Gastrocnemius medialis (tissue), 4 donors: ENCODE results near the gene TSC22D3. TPM values are rescaled to one million over a fixed set of nuclear protein-coding genes. Genes with fewer than 3 reads are reported as not detected.

ENCODE experiments used
- ATAC-seq, 2 donors: fragments of 150-250 bp; one replicate each; pipeline ENCODE4 v1.9.1; 2016
- DNase-seq, 2 donors: peaks; one replicate each; pipeline ENCODE4 v3.0.0-alpha.2; 2019
- H3K27ac ChIP-seq, 4 donors: fragments of 200-600 bp; sonication (generic); 1 replicate in 1 of 4; 2 replicates in 3 of 4; pipeline ENCODE4 v1.5.1; 2016 to 2018; ENCODE audit warnings: mild to moderate bottlenecking in 2 of 4, moderate library complexity in 1 of 4
- H3K27me3 ChIP-seq, 3 donors: fragments of 200-600 bp; sonication (generic) in 2 of 3; 1 replicate in 1 of 3; 2 replicates in 2 of 3; pipeline versions ENCODE4 v1.5.1 to v1.6.0; 2016 to 2019; ENCODE audit warnings: mild to moderate bottlenecking in 1 of 3, moderate library complexity in 1 of 3
- H3K36me3 ChIP-seq, 2 donors: fragments of 200-600 bp; sonication (generic) in 1 of 2; one replicate each; pipeline ENCODE4 v1.5.1; 2017 to 2018
- H3K4me1 ChIP-seq, 2 donors: fragments of 200-600 bp; sonication (generic) in 1 of 2; one replicate each; pipeline ENCODE4 v1.5.1; 2016 to 2017; ENCODE audit warnings: mild to moderate bottlenecking in 2 of 2
- H3K4me3 ChIP-seq, 4 donors: fragments of 200-600 bp; sonication (generic) in 3 of 4; 1 replicate in 1 of 4; 2 replicates in 3 of 4; pipeline ENCODE4 v1.5.1; 2016 to 2019; ENCODE audit warnings: mild to moderate bottlenecking in 2 of 4
- H3K9me3 ChIP-seq, 3 donors: fragments of 200-600 bp; sonication (generic) in 2 of 3; 1 replicate in 1 of 3; 2 replicates in 2 of 3; pipeline ENCODE4 v1.5.1; 2016 to 2019
- POLR2A ChIP-seq, 2 donors: fragments of 450-650 bp; IDR thresholded peaks; one replicate each; pipeline ENCODE4 v1.6.1; 2017; ENCODE audit warnings: antibody characterized with exemption in 2 of 2, mild to moderate bottlenecking in 2 of 2, moderate library complexity in 2 of 2
- in situ Hi-C, 4 donors: fragments of 200-750 bp; cut with MboI; loops; one replicate each; pipeline versions ENCODE4 v1.15.0 to v1.8.0; 2017; ENCODE audit warnings: low sequenced_read_pairs in 4 of 4
- intact Hi-C: fragments of 100-400 bp; cut with DNase I; formaldehyde crosslinking; loops from one replicate; pipeline ENCODE4 v1.15.1; 2023; ENCODE audit warnings: low total_unique reads
- total RNA-seq, 4 donors: library from RNA; depleted of rRNA; stranded (reverse); fragments of >200 nt; gene quantifications; one replicate each; pipeline versions ENCODE4 v1.1.0 to v1.2.3, GENCODE V29; 2016
- TF ChIP-seq, protein P1 (sequence below), 5 experiments: fragments of 450-650 bp in 3 of 5; fragments of 200-600 bp in 2 of 5; sonication (generic) in 2 of 5; IDR thresholded peaks in 4 of 5; conservative IDR thresholded peaks in 1 of 5; 1 replicate in 4 of 5; 2 replicates in 1 of 5; pipeline ENCODE4 v1.5.1; 2016 to 2019; ENCODE audit warnings: antibody characterized with exemption in 5 of 5, mild to moderate bottlenecking in 3 of 5, moderate library complexity in 3 of 5

Gene TSC22D3
- total RNA-seq, 4 donors from 2014 or later = 689 to 1,948 (median 1,054) TPM

DNA sequence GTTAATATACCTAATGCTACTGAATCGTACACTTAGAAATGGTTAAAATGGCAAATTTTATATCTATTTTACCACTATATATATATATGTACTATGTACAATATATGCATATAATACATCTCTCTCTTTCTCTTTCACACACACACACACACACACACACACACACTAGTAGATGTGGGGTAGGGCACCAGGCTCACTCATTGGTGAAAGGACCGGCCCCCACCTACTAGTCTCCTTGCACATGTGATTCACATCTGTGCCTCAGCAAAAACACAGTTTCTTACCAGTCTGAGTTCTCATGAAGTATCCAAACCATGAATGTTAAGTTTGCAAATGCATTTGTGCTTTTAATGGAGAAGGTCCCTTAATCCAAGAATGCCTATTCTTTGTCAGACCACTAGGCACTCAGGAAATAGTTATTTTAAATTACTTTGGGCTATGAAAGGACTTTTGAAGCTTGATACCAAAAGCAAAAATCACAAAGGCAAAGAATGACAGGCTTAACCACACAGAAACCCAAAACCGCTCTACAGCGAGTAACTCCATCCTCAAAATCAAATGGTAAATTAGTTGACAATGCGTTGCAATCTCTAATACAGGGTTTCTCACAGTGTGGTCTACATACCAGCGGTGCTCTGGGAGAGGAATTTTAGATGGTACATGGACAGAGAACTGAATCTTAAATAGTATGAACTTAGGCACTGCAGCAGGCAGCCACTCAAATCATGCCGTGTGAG is 5.8 kb downstream of the TSC22D3 start:
- Histone ChIP-seq H3K9me3 (no peaks in the 10 kb centered on the region), H3K27me3 (no peaks in the 10 kb centered on the region), H3K27ac (peak overlapping the region in 2 of 4 donors; percentile 11 to 22), H3K4me3 (no peak overlapping the region), H3K36me3 (peaks cover 0 to 5% of the 10 kb centered on the region in 2 donors), H3K4me1 (peaks cover 36% of the 10 kb centered on the region in 2 donors)
- intact Hi-C loops = no loop called here
- DNase-seq = no peak
- no peak for ATAC-seq
- TF ChIP-seq, protein P1, sequence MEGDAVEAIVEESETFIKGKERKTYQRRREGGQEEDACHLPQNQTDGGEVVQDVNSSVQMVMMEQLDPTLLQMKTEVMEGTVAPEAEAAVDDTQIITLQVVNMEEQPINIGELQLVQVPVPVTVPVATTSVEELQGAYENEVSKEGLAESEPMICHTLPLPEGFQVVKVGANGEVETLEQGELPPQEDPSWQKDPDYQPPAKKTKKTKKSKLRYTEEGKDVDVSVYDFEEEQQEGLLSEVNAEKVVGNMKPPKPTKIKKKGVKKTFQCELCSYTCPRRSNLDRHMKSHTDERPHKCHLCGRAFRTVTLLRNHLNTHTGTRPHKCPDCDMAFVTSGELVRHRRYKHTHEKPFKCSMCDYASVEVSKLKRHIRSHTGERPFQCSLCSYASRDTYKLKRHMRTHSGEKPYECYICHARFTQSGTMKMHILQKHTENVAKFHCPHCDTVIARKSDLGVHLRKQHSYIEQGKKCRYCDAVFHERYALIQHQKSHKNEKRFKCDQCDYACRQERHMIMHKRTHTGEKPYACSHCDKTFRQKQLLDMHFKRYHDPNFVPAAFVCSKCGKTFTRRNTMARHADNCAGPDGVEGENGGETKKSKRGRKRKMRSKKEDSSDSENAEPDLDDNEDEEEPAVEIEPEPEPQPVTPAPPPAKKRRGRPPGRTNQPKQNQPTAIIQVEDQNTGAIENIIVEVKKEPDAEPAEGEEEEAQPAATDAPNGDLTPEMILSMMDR (IDR thresholded peaks at IDR 0.05 in 4 of 5, conservative IDR thresholded peaks at IDR 0.05 in 1 of 5) = no peak
- TF ChIP-seq POLR2A (IDR thresholded peaks at IDR 0.05) = no peak
- in situ Hi-C loops = loop anchor here in 2 of 4 donors (5.0 to 10.0 kb wide), 2 partner anchors 37 to 55 kb away; no protein-coding TSS in a partner anchor

DNA sequence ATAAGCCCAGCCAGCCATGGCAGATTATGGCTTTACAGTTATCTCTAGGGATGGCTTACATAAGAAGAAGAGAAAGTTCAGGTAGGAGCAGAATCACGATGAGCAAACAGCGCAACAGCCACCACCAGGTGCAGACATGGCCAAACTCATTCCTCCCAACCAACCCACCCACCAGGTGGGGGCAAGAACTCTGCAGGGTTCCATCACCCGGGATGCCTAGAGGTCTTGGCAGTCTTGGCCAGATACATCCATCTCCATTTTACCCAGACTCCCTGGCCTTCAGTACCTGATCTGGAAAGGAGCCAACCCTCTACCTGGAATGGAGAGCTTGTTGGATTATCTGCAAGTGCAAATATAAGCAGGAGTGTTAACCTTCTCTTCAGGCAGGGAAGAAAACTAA is 7.5 kb downstream of the TSC22D3 start:
- no peak overlapping the region for H3K4me3 ChIP-seq
- peaks cover 0 to 5% of the 10 kb centered on the region in 2 donors for H3K36me3 ChIP-seq
- TF ChIP-seq POLR2A (IDR thresholded peaks at IDR 0.05) = no peak
- TF ChIP-seq, protein P1 (IDR thresholded peaks at IDR 0.05 in 4 of 5, conservative IDR thresholded peaks at IDR 0.05 in 1 of 5) = no peak
- ATAC-seq (no peak), DNase-seq (no peak)
- H3K9me3 ChIP-seq = no peaks in the 10 kb centered on the region
- in situ Hi-C loops (no loop called here), intact Hi-C loops (no loop called here)
- no peaks in the 10 kb centered on the region for H3K27me3 ChIP-seq
- peaks cover 45 to 48% of the 10 kb centered on the region in 2 donors for H3K4me1 ChIP-seq
- H3K27ac ChIP-seq = peak overlapping the region; percentile 69 to 79 (median 76)

DNA sequence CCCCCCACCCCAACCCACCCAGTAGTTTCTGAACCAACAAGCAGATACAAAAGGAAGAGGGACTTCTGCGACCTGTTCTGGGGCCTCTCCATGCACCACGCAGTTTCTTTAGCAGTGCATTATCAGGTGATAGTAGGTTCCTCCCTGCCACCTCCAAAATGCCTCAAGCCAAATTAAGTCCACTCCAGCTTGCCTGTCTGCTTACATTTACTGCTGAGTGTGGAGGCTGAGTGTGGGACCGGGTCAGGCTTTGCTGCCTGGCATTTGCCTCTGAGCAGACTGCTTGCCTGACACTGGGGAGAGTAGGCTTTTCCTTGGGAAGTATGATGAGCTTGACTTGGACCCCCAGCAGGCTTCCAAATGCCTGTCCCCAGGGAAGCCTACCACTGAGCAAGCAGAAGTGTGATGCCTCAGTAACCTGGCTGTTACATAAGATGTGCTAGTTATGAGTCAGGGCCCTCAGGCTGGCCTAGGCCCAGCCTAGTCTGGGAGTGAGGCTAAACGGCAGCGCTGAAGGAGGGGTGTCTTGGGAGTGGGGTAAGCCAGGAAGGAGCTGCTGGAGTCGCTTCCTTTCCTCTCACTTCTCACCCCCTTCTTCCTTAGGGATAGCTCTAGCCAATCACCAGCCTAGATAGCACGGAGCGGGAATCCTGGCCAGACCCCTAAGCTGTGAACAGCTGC is 9.0 kb downstream of the TSC22D3 start:
- Histone ChIP-seq H3K27ac (peak overlapping the region; percentile 69 to 79 (median 76)), H3K27me3 (no peaks in the 10 kb centered on the region), H3K36me3 (peaks cover 0 to 2% of the 10 kb centered on the region in 2 donors), H3K4me1 (peaks cover 31 to 50% of the 10 kb centered on the region in 2 donors), H3K4me3 (no peak overlapping the region), H3K9me3 (no peaks in the 10 kb centered on the region)
- in situ Hi-C loops = no loop called here
- DNase-seq (peak in 1 of 2 donors; percentile 70), ATAC-seq (peak; percentile 90 to 93)
- intact Hi-C loops = no loop called here
- TF ChIP-seq POLR2A (IDR thresholded peaks at IDR 0.05) = no peak
- TF ChIP-seq, protein P1 (IDR thresholded peaks at IDR 0.05 in 4 of 5, conservative IDR thresholded peaks at IDR 0.05 in 1 of 5) = no peak

DNA sequence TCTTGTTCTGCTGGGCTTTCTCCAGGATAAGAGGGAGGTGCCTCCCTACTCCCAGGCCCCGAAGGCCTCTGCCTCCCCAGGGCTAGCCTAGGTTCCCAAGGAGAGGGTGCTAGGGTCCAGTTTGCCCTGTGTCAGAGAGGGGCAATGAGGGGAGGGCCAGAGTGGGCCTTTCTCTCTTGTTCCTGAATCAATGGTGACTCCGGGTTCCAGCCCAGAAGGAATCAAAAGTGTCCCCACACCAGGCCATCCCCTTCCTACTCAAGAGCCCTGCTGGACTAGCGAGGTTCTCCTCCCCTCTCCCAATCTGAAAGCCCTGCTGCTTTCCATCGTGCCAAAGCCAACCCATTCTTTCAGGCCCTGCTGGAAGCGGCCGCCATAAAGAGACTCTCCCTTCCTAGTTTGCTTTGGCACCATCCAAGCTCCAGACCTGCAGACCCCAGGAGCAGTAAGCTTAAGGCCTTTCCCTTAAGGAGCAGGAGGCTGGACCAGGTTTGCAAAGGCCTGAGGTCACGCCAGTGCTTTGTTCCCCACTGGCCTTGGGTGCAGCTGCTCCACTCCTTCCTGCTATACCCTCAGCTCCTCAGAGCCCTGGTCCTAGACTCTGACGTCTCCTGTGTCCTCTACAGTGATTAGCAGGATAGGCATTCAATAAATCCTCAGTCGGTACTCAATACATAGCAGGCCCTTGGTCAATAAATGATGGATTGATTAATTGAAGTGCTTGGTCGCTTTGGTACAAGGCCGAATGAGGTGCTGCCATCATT is 10.6 kb downstream of the TSC22D3 start:
- intact Hi-C loops (no loop called here), in situ Hi-C loops (no loop called here)
- H3K27ac ChIP-seq = peak overlapping the region; percentile 26 to 75 (median 70)
- H3K4me1 ChIP-seq = peaks cover 41 to 50% of the 10 kb centered on the region in 2 donors
- no peaks in the 10 kb centered on the region for H3K9me3 ChIP-seq
- DNase-seq = no peak
- no peaks in the 10 kb centered on the region for H3K36me3 ChIP-seq
- no peak for ATAC-seq
- H3K4me3 ChIP-seq = no peak overlapping the region
- H3K27me3 ChIP-seq = no peaks in the 10 kb centered on the region
- TF ChIP-seq, protein P1 (IDR thresholded peaks at IDR 0.05 in 4 of 5, conservative IDR thresholded peaks at IDR 0.05 in 1 of 5) = no peak
- TF ChIP-seq POLR2A (IDR thresholded peaks at IDR 0.05) = no peak
